H54 (cell line): ENCODE results near the gene EVC.

ENCODE experiments used
- DNase-seq: peaks from one replicate; pipeline ENCODE4 v3.0.0; 2011; ENCODE audit warnings: low spot score, mixed read lengths; ENCODE audit not compliant: insufficient read length
- FAIRE-seq: peaks from 3 replicates; lab custom pipeline; 2011; peaks lifted over from hg19 to GRCh38; lab: Jason Lieb, UNC
- POLR2A ChIP-seq: IDR thresholded peaks from 2 replicates; pipeline ENCODE4 v1.6.1; 2011; ENCODE audit warnings: low read depth, mild to moderate bottlenecking, low read length

Gene EVC

GRCh38 chr4:5730993-5731990 is 20.3 kb downstream of the EVC start:
- DNase-seq (no peak), FAIRE-seq (no peak)
- no peak for TF ChIP-seq POLR2A

GRCh38 chr4:5732158-5732557 is 21.2 kb downstream of the EVC start:
- DNase-seq (no peak), FAIRE-seq (no peak)
- TF ChIP-seq POLR2A: no peak

- TF ChIP-seq POLR2A: no peak
- no peak for FAIRE-seq
- DNase-seq: no peak
These were observed 23.9 kb downstream of the EVC start for GRCh38 chr4:5734853-5735252.

DNA sequence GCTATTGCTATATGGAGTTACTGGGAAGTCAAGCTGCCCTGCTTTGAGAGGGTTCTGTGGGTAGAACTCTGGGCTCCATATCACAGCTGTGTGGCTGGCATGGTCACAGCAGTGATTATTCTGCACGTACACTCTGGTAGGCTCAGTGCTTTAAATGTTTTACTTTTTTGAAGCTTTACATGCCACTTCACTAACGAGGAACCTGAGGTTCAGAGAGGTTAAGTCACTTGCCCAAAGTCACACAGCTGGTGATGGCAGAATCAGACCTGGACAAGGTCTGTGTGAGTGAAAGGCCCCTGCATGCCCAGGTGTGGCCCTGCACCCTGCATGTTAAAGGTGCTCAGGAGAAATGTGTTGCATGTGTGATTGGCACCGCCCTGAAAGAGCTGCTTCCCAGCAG is 24.5 kb downstream of the EVC start:
- no peak for FAIRE-seq
- DNase-seq: no peak
- no peak for TF ChIP-seq POLR2A

GRCh38 chr4:5738061-5738460 is 27.1 kb downstream of the EVC start:
- FAIRE-seq (no peak), DNase-seq (no peak)
- no peak for TF ChIP-seq POLR2A

DNA sequence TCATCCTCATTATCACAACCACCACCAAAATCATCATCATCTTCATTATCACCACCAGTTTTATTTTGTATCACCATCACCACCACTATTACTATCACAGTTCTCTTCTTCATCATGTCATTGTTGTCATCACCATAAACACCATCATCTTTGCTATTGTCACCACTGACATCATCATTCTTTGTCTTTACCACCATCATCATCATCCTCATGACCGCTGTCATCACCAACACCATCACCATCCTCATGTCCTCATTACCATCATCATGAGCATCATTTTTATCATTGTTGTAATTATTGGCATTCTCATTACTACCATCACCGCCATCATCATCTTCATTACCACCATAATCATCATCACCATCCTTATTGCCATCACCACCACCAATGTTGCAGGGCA is 31.4 kb downstream of the EVC start:
- no peak for FAIRE-seq

GRCh38 chr4:5742968-5743367 is 32.0 kb downstream of the EVC start:
- DNase-seq: no peak
- TF ChIP-seq POLR2A: no peak
- no peak for FAIRE-seq

More for the DNA sequence above, 31.4 kb downstream of the EVC start:
- no peak for DNase-seq
- no peak for TF ChIP-seq POLR2A

DNA sequence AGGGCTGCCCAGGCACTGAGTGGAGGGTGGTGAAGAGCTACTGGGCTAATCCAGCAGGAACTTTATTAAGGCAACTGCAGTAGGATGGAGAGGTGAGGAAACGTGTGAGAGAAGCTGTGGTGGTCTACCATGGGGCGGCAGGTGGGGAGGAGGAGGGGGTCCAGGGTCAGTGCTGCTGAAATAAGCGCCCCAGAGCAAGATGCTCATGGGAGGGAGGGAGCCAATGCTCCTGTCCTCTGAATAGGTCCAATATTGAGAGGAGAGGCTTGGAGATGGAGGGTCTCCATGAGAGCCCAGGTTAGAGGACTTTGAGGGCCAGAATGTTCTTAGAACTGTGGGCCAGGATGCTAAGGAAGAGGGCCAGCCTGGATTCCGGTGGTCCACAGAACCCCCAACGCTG is 35.2 kb downstream of the EVC start:
- FAIRE-seq (no peak), DNase-seq (no peak)
- TF ChIP-seq POLR2A: no peak

DNA sequence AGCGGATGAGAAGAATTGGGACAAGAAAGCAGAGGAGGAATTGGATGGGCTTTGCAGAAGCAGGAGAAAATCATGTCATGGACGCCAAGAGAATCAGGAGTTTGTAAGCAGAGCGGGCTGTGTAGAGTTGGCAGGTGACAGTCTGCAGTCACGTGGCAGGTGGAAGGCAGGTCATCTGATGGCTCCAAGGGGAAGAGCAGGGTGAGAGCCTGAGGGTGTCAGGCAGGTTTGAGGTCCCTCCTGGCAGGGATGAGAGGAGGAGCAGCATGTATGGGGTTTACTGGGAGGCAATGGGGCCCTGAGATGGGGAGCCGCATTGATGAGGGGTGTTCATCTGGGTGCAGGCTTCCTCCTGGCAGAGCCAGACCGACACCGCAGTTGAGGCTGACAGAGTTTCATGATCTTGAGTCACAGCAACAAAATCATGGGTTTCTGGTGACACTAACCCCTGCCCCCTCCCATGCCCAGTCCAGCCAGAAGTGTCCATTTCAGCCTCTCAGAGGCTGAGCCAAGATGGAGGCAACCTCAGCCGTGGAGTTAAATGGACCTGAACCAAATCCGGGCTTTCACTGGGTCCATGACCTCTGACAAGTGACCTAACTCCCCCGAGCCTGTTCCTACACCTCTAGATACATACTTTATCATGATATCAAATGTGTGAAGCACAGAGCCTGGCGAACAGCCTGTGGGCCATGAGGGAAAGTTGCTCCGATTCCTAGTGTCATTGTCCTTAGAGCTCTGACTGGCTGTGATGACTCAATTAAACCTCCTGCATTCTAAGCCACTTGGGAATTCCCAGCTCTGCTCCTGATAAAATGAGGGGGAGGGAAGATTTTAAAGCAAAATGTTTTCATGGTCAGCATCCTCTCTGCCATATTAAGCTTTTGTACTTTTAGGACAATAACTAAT is 36.1 kb downstream of the EVC start:
- DNase-seq: no peak
- no peak for FAIRE-seq
- TF ChIP-seq POLR2A: no peak

GRCh38 chr4:5747738-5748375 is 36.9 kb downstream of the EVC start:
- DNase-seq: no peak
- FAIRE-seq: no peak
- TF ChIP-seq POLR2A: no peak

DNA sequence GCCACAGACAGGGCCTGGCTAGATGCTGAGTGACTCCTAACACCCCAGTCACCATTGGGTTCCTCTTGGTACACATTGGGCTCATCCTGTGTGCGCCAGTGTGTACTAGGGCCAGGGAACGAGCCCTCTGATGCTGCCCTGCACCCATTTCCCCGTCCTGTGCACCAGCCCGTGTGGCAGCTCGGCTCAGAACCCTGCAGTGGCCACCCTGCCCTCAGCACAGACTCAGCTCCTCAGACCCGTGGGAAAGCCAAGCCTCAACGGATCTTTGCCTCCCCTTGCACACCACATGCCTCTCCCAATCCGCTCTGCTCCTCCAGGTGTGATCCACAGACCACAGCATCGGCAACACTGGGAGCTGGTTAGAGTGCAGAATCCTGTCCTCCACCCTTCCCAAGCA is 38.6 kb downstream of the EVC start:
- DNase-seq: no peak
- TF ChIP-seq POLR2A: no peak
- FAIRE-seq: no peak

DNA sequence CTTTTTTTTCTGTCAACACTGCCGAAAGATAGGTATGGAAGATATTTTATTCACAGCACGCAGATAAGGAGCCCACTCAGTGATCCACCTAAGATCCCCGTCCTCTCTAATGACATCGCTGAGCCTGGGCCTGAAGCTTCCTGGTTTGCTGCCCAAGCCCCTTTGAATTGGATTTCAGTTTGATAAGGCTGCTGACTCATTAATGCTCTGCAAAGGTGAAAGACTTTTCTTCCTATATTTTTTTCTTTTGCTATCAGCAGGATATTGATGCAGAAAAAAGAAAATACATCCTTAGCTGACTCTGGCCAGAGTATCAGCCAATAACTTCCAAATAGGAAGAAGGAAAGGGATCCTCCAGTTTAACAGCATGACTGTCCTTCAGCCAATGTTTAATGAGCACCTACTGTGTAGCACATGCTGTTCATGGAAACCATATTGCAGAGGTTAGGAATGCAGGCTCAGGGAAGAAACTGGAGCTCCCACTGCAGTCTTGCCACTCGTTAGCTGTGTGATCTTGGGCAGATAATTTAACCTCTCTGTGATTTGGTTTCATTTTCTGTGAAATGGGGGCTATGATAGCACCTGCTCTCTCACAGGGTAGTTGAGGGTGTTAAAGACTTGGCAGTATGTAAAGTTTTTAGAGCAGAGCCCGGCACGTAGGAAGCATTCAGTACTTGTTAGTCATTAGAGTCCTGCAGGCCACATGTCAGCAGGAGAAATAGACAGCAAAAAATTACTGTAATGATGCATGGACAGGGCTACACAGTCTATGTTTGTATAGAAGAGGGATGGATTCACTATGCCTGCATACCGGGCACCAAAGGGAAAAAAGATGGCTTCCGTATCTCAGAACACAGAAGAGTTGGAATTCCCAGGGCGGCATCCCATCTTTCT is 39.3 kb downstream of the EVC start:
- no peak for FAIRE-seq
- DNase-seq: no peak
- TF ChIP-seq POLR2A: no peak
